Endothelial cell of umbilical vein (primary cell): ENCODE measurements around the gene C17orf50. TPM values are rescaled to one million over a fixed set of nuclear protein-coding genes. Genes with fewer than 3 reads are reported as not detected.

Source experiments
- BruUV-seq: library from RNA; stranded (reverse); fragments of 400-500 nt; replicated peaks from 2 replicates; lab custom pipeline; 2021; lab: Mats Ljungman, UMichigan
- CTCF ChIA-PET: fragments of 300-600, 350-600 bp; sonication (Branson Sonifier 250); formaldehyde crosslinking; loops from one replicate; lab custom pipeline; 2021; ENCODE audit warnings: antibody characterized with exemption, inconsistent platforms; lab: Charles Lee
- POLR2A ChIA-PET: fragments of 300-600, 350-600 bp; sonication (Branson Sonifier 250); formaldehyde crosslinking; loops from one replicate; lab custom pipeline; 2021; ENCODE audit warnings: antibody characterized with exemption, inconsistent platforms; lab: Charles Lee
- DNase-seq: peaks from one replicate; pipeline ENCODE4 v3.0.0-alpha.2; 2011; ENCODE audit warnings: low read depth, low spot score
- FAIRE-seq: peaks from 2 replicates; lab custom pipeline; 2011; peaks lifted over from hg19 to GRCh38; lab: Jason Lieb, UNC
- H2AFZ ChIP-seq: 2 replicates; pipeline ENCODE4 v1.6.0; 2012; ENCODE audit warnings: low read depth, low read length, control low read depth, inconsistent platforms
- H3K27ac ChIP-seq: 2 replicates; pipeline ENCODE4 v1.5.1; 2011; ENCODE audit warnings: low read depth, mild to moderate bottlenecking, control low read depth, low read length, moderate library complexity; ENCODE audit not compliant: insufficient read depth
- H3K27me3 ChIP-seq, 2 experiments: 2 replicates each; pipeline versions ENCODE4 v1.6.0 to v1.6.1; 2011; ENCODE audit warnings: low read length in 2 of 2, mixed read lengths in 1 of 2; ENCODE audit not compliant: control insufficient read depth in 2 of 2, insufficient read depth in 2 of 2
- H3K36me3 ChIP-seq, 2 experiments: 2 replicates in 1 of 2; 3 replicates in 1 of 2; pipeline ENCODE4 v1.5.1; 2011; ENCODE audit warnings: low read length in 2 of 2, mild to moderate bottlenecking in 1 of 2, moderate library complexity in 1 of 2; ENCODE audit not compliant: control insufficient read depth in 2 of 2, insufficient read depth in 2 of 2; ENCODE audit errors: extremely low read depth in 1 of 2
- H3K4me1 ChIP-seq: 3 replicates; pipeline ENCODE4 v1.5.1; 2011; ENCODE audit warnings: mild to moderate bottlenecking, low read length; ENCODE audit not compliant: control insufficient read depth, insufficient read depth; ENCODE audit errors: extremely low read depth
- H3K4me2 ChIP-seq: 2 replicates; pipeline ENCODE4 v1.6.1; 2011; ENCODE audit warnings: low read length, control low read depth, mixed read lengths; ENCODE audit not compliant: insufficient read depth
- H3K4me3 ChIP-seq, 3 experiments: fragments of 200-600 bp in 1 of 3; sonication (generic), shearing (Covaris generic) in 1 of 3; replicated peaks in 1 of 3; 2 replicates each; pipeline ENCODE4 v1.5.1; 2011 to 2016; ENCODE audit warnings: control low read depth in 3 of 3, low read length in 3 of 3, mild to moderate bottlenecking in 2 of 3, inconsistent platforms in 1 of 3, low read depth in 1 of 3, moderate library complexity in 1 of 3; ENCODE audit not compliant: insufficient read depth in 1 of 3
- H3K79me2 ChIP-seq: 2 replicates; pipeline ENCODE4 v1.6.0; 2012; ENCODE audit warnings: low read length, inconsistent platforms; ENCODE audit not compliant: control insufficient read depth, insufficient read depth
- H3K9ac ChIP-seq: replicated peaks from 2 replicates; pipeline ENCODE3; 2011; ENCODE audit warnings: low read length, control low read depth; ENCODE audit not compliant: insufficient read depth; ENCODE audit errors: extremely low read depth
- H3K9me1 ChIP-seq: replicated peaks from 3 replicates; pipeline ENCODE4 v1.6.0; 2011; ENCODE audit warnings: mild to moderate bottlenecking, low read length; ENCODE audit not compliant: control insufficient read depth, insufficient read depth; ENCODE audit errors: extremely low read depth
- H3K9me3 ChIP-seq: replicated peaks from 2 replicates; pipeline ENCODE4 v1.5.1; 2012; ENCODE audit warnings: low read length, inconsistent platforms; ENCODE audit not compliant: control insufficient read depth, insufficient read depth
- H4K20me1 ChIP-seq: replicated peaks from 2 replicates; pipeline ENCODE3; 2011; ENCODE audit warnings: mild to moderate bottlenecking, low read length; ENCODE audit not compliant: control insufficient read depth, insufficient read depth; ENCODE audit errors: extremely low read depth
- CTCF ChIP-seq, 2 donors: IDR thresholded peaks; 1 replicate in 1 of 2; 2 replicates in 1 of 2; pipeline ENCODE4 v1.5.1; 2011; ENCODE audit warnings: low read length in 2 of 2, mild to moderate bottlenecking in 2 of 2, moderate library complexity in 2 of 2, control low read depth in 1 of 2, inconsistent platforms in 1 of 2, low read depth in 1 of 2; ENCODE audit not compliant: insufficient read depth in 1 of 2; ENCODE audit errors: extremely low read depth in 1 of 2
- EZH2 ChIP-seq: IDR thresholded peaks from 2 replicates; pipeline ENCODE4 v1.6.1; 2012; ENCODE audit warnings: borderline replicate concordance, low read depth, mild to moderate bottlenecking, moderate library complexity, low read length, inconsistent platforms; ENCODE audit not compliant: severe bottlenecking
- FOS ChIP-seq: IDR thresholded peaks from 2 replicates; pipeline ENCODE4 v1.6.1; 2011; ENCODE audit warnings: mild to moderate bottlenecking, low read length, moderate library complexity, borderline replicate concordance; ENCODE audit not compliant: insufficient read depth
- GATA2 ChIP-seq: IDR thresholded peaks from 2 replicates; pipeline ENCODE4 v1.7.0; 2011; ENCODE audit warnings: low read depth, mild to moderate bottlenecking, moderate library complexity, mixed read lengths, low read length; ENCODE audit not compliant: insufficient read length, insufficient read depth
- JUN ChIP-seq: IDR thresholded peaks from 2 replicates; pipeline ENCODE4 v1.6.1; 2011; ENCODE audit warnings: borderline replicate concordance, low read depth; ENCODE audit not compliant: insufficient read length, insufficient read depth
- MYC ChIP-seq: IDR thresholded peaks from one replicate; pipeline ENCODE4 v1.6.1; 2011; ENCODE audit warnings: mild to moderate bottlenecking, low read depth, low read length
- POLR2A ChIP-seq: IDR thresholded peaks from 2 replicates; pipeline ENCODE4 v1.6.1; 2012; ENCODE audit warnings: low read depth, mild to moderate bottlenecking, control low read depth, low read length
- POLR2AphosphoS5 ChIP-seq: IDR thresholded peaks from 2 replicates; pipeline ENCODE4 v1.6.1; 2012; ENCODE audit warnings: low read depth, mild to moderate bottlenecking, control low read depth, low read length, moderate library complexity; ENCODE audit not compliant: insufficient read depth
- dilution Hi-C: fragments of 300-500 bp; cut with MboI; formaldehyde crosslinking; loops from one replicate; pipeline ENCODE4 v1.15.0; 2019; ENCODE audit warnings: low sequenced_read_pairs; ENCODE audit not compliant: extremely low pct_ligation_motif_present
- intact Hi-C: fragments of 100-400 bp; cut with micrococcal nuclease; formaldehyde crosslinking; loops from one replicate; pipeline ENCODE4 v1.10.0; 2022
- polyA plus RNA-seq, 4 experiments: library from polyadenylated mRNA; depleted of rRNA in 3 of 4; stranded (reverse) in 3 of 4; unstranded in 1 of 4; fragments of >200 nt; gene quantifications; 2 replicates each; pipeline versions ENCODE4 v1.2.1 to v1.2.3, GENCODE V29; 2011 to 2012; ENCODE audit warnings: missing spikeins in 1 of 4
- total RNA-seq: library from RNA; stranded (reverse); gene quantifications from 2 replicates; pipeline ENCODE4 v1.2.3, GENCODE V29; 2021
- TF ChIP-seq, protein P1 (sequence below): IDR thresholded peaks from 2 replicates; pipeline ENCODE4 v1.6.1; 2011; ENCODE audit not compliant: insufficient read depth, insufficient read length

Gene C17orf50
- total and polyA plus RNA-seq, 2 donors (not counting 3 experiments of a cell fraction or from before 2014, with no cell fraction given): 0.15 TPM; not detected in 1

GRCh38 chr17:35732806-35733136 is 27.9 kb upstream of the C17orf50 start:
- Histone ChIP-seq H2AFZ (no peak overlapping the region), H3K9me1 (no peaks in the 10 kb centered on the region), H3K9me3 (no peaks in the 10 kb centered on the region), H3K27me3 (peaks cover 3 to 11% of the 10 kb centered on the region in 2 experiments), H3K27ac (no peak overlapping the region), H3K9ac (no peak overlapping the region), H3K36me3 (no peaks in the 10 kb centered on the region), H3K4me1 (peaks cover 4% of the 10 kb centered on the region), H3K4me2 (no peak overlapping the region), H3K79me2 (no peaks in the 10 kb centered on the region), H4K20me1 (no peaks in the 10 kb centered on the region), H3K4me3 (no peak overlapping the region)
- FAIRE-seq (no peak), DNase-seq (no peak)
- BruUV-seq: no TSS peak
- intact Hi-C loops: no loop called here
- POLR2A ChIA-PET: no interaction called here
- dilution Hi-C loops: loop anchor here (25.0 kb wide), 1 partner anchor 120 kb away; no protein-coding TSS in a partner anchor
- TF ChIP-seq POLR2A (no peak), CTCF (IDR thresholded peaks at IDR 0.05; ENCODE audit: extremely low read depth in 1 of 2, insufficient read depth in 1 of 2, low read depth in 1 of 2, low read length in 2 of 2) (no peak), EZH2 (no peak), JUN (no peak)
- CTCF ChIA-PET: interaction anchor here (1.1 to 1.7 kb wide), 3 partner anchors 10 to 120 kb away, joined by 4 to 6 read pairs (median 5); no protein-coding TSS in a partner anchor

DNA sequence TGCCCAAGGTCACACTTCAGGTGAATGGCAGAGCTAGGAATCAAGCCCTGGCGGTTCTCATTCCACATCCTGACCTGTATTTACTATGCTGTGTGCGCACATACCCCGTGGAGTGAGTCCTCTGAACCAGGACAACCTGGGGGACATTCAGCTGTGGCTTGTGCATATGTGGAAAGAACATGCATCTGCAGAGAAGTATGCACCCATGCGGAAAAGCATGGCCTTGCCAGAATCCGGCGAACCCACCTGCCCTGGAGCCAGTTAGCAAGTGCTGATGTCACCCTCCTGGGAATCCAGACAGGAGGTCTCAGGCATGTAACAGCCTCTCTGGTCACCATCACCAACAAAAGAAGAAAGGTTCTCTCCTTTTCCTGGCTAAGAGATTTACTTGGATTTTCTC is 27.3 kb upstream of the C17orf50 start:
- H2AFZ ChIP-seq: no peak overlapping the region
- H3K27me3 ChIP-seq: peaks cover 5 to 15% of the 10 kb centered on the region in 2 experiments
- H3K79me2 ChIP-seq: no peaks in the 10 kb centered on the region
- H3K9ac ChIP-seq: no peak overlapping the region
- ChIA-PET CTCF (interaction anchor here (1.1 to 1.7 kb wide), 2 partner anchors 14 to 120 kb away, joined by 4 to 6 read pairs; no protein-coding TSS in a partner anchor), POLR2A (no interaction called here)
- H3K4me2 ChIP-seq: no peak overlapping the region
- H3K27ac ChIP-seq: no peak overlapping the region
- DNase-seq (no peak), FAIRE-seq (no peak)
- no TSS peak for BruUV-seq
- no peaks in the 10 kb centered on the region for H3K36me3 ChIP-seq
- dilution Hi-C loops (loop anchor here (25.0 kb wide), 1 partner anchor 121 kb away; no protein-coding TSS in a partner anchor), intact Hi-C loops (no loop called here)
- H3K9me1 ChIP-seq: no peaks in the 10 kb centered on the region
- peaks cover 4% of the 10 kb centered on the region for H3K4me1 ChIP-seq
- no peak overlapping the region for H3K4me3 ChIP-seq
- no peaks in the 10 kb centered on the region for H4K20me1 ChIP-seq
- no peak for TF ChIP-seq CTCF (IDR thresholded peaks at IDR 0.05; ENCODE audit: extremely low read depth in 1 of 2, insufficient read depth in 1 of 2, low read depth in 1 of 2, low read length in 2 of 2)
- TF ChIP-seq MYC: no peak
- TF ChIP-seq EZH2: no peak
- TF ChIP-seq FOS: no peak
- TF ChIP-seq POLR2A: no peak
- no peak for TF ChIP-seq JUN
- TF ChIP-seq, protein P1, sequence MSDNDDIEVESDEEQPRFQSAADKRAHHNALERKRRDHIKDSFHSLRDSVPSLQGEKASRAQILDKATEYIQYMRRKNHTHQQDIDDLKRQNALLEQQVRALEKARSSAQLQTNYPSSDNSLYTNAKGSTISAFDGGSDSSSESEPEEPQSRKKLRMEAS: no peak
- TF ChIP-seq GATA2: no peak
- no peak for TF ChIP-seq POLR2AphosphoS5
- H3K9me3 ChIP-seq: no peaks in the 10 kb centered on the region
